Vagina (tissue), 2 donors: ENCODE measurements around the gene PIEZO2. TPM values are rescaled to one million over a fixed set of nuclear protein-coding genes. Genes with fewer than 3 reads are reported as not detected.

Experiments
- DNase-seq, 2 donors: peaks; one replicate each; pipeline ENCODE4 v3.0.0-alpha.2; 2017; ENCODE audit errors: extremely low spot score in 2 of 2
- H3K27ac ChIP-seq: fragments of 200-600 bp; sonication (generic); one replicate; pipeline ENCODE4 v1.5.1; 2019
- H3K27me3 ChIP-seq: fragments of 200-600 bp; sonication (generic); one replicate; pipeline ENCODE4 v1.5.1; 2019
- H3K36me3 ChIP-seq, 2 donors: fragments of 200-600 bp; sonication (generic); one replicate each; pipeline ENCODE4 v1.5.1; 2017 to 2019
- H3K4me1 ChIP-seq: fragments of 200-600 bp; sonication (generic); one replicate; pipeline ENCODE4 v1.5.1; 2019
- H3K4me3 ChIP-seq, 2 donors: fragments of 200-600 bp; sonication (generic); 1 replicate in 1 of 2; 2 replicates in 1 of 2; pipeline ENCODE4 v1.5.1; 2016 to 2019
- H3K9me3 ChIP-seq: fragments of 200-600 bp; sonication (generic); one replicate; pipeline ENCODE4 v1.5.1; 2019
- POLR2A ChIP-seq, 2 donors: fragments of 450-650 bp; IDR thresholded peaks; one replicate each; pipeline ENCODE4 v1.6.1; 2017; ENCODE audit warnings: antibody characterized with exemption in 2 of 2, mild to moderate bottlenecking in 2 of 2, moderate library complexity in 2 of 2
- POLR2AphosphoS5 ChIP-seq, 2 donors: sonication (generic); formaldehyde crosslinking; IDR thresholded peaks; one replicate each; pipeline ENCODE4 v1.9.0; 2017; ENCODE audit warnings: antibody characterized with exemption in 2 of 2, mild to moderate bottlenecking in 2 of 2, low read depth in 1 of 2; ENCODE audit not compliant: insufficient read depth in 1 of 2
- intact Hi-C: fragments of 100-400 bp; cut with DNase I; formaldehyde crosslinking; loops from one replicate; pipeline ENCODE4 v1.15.1; 2023
- total RNA-seq: library from RNA; depleted of rRNA; stranded (reverse); fragments of >200 nt; gene quantifications from one replicate; pipeline ENCODE4 v1.2.3, GENCODE V29; 2016
- TF ChIP-seq, protein P1 (sequence below), 3 experiments: fragments of 450-650 bp in 2 of 3; fragments of 200-600 bp in 1 of 3; sonication (generic) in 1 of 3; IDR thresholded peaks; one replicate each; pipeline ENCODE4 v1.5.1; 2017 to 2019; ENCODE audit warnings: antibody characterized with exemption in 3 of 3, mild to moderate bottlenecking in 2 of 3, moderate library complexity in 2 of 3

PIEZO2 gene
- total RNA-seq, 1 donor from 2014 or later, result 5.9 TPM

DNA sequence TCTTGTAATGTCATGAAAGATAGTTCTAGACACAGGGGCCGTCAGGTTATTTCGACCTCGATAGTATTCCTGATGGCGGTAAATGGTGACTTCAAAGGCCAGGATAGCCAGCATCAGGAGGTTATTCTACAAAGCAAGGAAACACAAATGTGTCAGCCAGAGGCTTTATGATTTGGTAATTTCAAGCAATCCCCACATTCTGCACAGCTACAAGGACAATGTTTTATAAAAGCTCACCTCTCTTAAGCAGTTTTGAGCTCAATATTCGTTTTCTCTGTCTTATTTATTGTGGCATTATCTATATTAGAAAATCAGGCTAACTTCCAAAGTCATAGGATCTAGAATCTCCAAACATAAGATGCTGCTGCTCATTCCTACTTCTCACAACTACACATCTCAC is 388.4 kb downstream of the PIEZO2 start:
- H3K27me3 ChIP-seq, result no peaks in the 10 kb centered on the region
- H3K4me3 ChIP-seq, result no peak overlapping the region
- DNase-seq, result peak in 1 of 2 donors; percentile 11
- no peaks in the 10 kb centered on the region for H3K4me1 ChIP-seq
- H3K36me3 ChIP-seq, result no peaks in the 10 kb centered on the region
- no peaks in the 10 kb centered on the region for H3K9me3 ChIP-seq
- no peak overlapping the region for H3K27ac ChIP-seq
- no peak for TF ChIP-seq POLR2A (IDR thresholded peaks at IDR 0.05)
- TF ChIP-seq POLR2AphosphoS5 (IDR thresholded peaks at IDR 0.05; ENCODE audit: insufficient read depth in 1 of 2, low read depth in 1 of 2), result no peak
- TF ChIP-seq, protein P1, sequence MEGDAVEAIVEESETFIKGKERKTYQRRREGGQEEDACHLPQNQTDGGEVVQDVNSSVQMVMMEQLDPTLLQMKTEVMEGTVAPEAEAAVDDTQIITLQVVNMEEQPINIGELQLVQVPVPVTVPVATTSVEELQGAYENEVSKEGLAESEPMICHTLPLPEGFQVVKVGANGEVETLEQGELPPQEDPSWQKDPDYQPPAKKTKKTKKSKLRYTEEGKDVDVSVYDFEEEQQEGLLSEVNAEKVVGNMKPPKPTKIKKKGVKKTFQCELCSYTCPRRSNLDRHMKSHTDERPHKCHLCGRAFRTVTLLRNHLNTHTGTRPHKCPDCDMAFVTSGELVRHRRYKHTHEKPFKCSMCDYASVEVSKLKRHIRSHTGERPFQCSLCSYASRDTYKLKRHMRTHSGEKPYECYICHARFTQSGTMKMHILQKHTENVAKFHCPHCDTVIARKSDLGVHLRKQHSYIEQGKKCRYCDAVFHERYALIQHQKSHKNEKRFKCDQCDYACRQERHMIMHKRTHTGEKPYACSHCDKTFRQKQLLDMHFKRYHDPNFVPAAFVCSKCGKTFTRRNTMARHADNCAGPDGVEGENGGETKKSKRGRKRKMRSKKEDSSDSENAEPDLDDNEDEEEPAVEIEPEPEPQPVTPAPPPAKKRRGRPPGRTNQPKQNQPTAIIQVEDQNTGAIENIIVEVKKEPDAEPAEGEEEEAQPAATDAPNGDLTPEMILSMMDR (IDR thresholded peaks at IDR 0.05), result no peak
- intact Hi-C loops, result no loop called here

DNA sequence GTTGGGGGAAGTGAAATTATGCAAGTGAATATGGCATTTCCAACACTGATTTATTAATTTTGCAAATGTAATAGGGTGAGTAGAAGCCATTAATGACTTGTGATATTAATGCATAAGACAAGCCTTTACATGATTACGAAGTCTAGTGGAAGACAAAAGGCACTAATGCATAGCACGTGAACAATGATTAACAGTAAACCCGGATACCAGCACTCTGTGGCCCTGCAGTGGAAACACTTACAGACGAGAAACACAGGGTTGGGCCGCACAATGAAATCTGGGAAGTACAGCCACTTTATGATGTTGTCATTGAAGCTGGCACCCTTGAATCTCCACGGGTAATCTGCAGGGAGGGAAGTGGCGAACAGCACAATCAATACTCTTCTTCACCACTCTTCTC is 390.1 kb downstream of the PIEZO2 start:
- DNase-seq, result peak in 1 of 2 donors; percentile 25
- Histone ChIP-seq H3K36me3 (no peaks in the 10 kb centered on the region), H3K4me1 (no peaks in the 10 kb centered on the region), H3K4me3 (no peak overlapping the region), H3K9me3 (no peaks in the 10 kb centered on the region), H3K27ac (no peak overlapping the region), H3K27me3 (no peaks in the 10 kb centered on the region)
- intact Hi-C loops, result no loop called here
- TF ChIP-seq POLR2A (IDR thresholded peaks at IDR 0.05) (no peak), POLR2AphosphoS5 (IDR thresholded peaks at IDR 0.05; ENCODE audit: insufficient read depth in 1 of 2, low read depth in 1 of 2) (no peak)
- TF ChIP-seq, protein P1 (IDR thresholded peaks at IDR 0.05), result no peak

DNA sequence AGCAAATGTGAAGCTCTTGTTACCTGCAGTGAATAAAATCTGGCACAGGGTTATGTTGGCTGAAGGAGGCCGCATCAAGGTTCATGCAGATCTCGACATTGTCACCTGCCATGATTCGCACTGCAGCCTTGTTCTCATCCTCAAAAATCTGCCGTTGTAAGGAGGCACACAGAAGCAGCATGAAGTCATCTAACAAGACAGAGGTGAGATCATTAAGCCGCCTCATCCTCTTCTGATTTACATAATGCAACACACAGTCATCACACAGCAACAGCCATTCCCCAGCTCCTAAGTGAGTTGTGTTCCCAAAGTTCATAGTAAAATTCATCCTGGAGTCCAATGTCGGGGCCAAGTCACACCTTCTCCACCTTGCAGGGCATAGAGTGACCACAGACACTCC is 391.4 kb downstream of the PIEZO2 start:
- intact Hi-C loops, result no loop called here
- no peak overlapping the region for H3K27ac ChIP-seq
- no peaks in the 10 kb centered on the region for H3K27me3 ChIP-seq
- H3K4me1 ChIP-seq, result no peaks in the 10 kb centered on the region
- no peaks in the 10 kb centered on the region for H3K36me3 ChIP-seq
- H3K9me3 ChIP-seq, result no peaks in the 10 kb centered on the region
- peak in 1 of 2 donors; percentile 47 for DNase-seq
- no peak overlapping the region for H3K4me3 ChIP-seq
- TF ChIP-seq POLR2AphosphoS5 (IDR thresholded peaks at IDR 0.05; ENCODE audit: insufficient read depth in 1 of 2, low read depth in 1 of 2) (no peak), POLR2A (IDR thresholded peaks at IDR 0.05) (no peak)
- TF ChIP-seq, protein P1 (IDR thresholded peaks at IDR 0.05), result no peak

DNA sequence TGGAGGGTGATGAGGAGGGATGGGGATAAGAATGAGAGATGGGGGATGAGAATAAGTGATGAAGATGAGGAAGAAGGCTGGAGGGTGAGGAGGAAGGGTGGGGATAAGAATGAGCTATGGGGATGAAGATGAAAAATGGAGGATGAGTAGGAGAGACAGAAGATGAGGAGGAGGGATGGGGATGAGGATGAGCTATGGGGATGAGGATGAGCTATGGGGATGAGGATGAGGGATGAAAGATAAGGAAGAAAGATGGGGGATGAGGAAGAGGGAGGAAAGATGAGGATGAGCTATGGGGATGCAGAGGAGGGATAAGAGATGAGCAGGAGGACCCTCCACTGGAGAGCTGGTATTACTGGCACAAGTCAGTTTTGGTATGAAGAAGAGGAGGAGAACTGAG is 392.0 kb downstream of the PIEZO2 start:
- Histone ChIP-seq H3K27ac (no peak overlapping the region), H3K4me1 (no peaks in the 10 kb centered on the region), H3K4me3 (no peak overlapping the region), H3K36me3 (no peaks in the 10 kb centered on the region), H3K9me3 (no peaks in the 10 kb centered on the region), H3K27me3 (no peaks in the 10 kb centered on the region)
- TF ChIP-seq, protein P1 (IDR thresholded peaks at IDR 0.05), result no peak
- no peak for TF ChIP-seq POLR2A (IDR thresholded peaks at IDR 0.05)
- peak in 1 of 2 donors; percentile 20 for DNase-seq
- intact Hi-C loops, result no loop called here

DNA sequence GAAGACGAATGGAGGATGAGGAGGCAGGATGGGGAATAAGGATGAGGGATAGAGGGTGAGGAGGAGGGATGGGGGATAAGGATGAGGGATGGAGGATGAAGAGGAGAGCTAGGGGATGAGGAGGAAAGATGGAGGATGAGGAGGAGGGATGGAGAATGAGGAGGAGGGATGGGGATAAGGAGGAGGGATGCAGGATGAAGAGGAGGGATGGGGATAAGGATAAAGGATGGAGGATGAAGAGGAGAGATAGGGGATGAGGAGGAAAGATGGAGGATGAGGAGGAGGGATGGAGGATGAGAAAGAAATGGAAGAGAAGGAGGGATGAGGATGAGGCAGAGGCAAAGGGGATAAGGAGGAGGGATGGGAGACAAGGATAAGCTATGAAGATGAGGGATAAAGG is 393.5 kb downstream of the PIEZO2 start:
- no peaks in the 10 kb centered on the region for H3K27me3 ChIP-seq
- no peaks in the 10 kb centered on the region for H3K9me3 ChIP-seq
- TF ChIP-seq, protein P1 (IDR thresholded peaks at IDR 0.05), result no peak
- TF ChIP-seq POLR2A (IDR thresholded peaks at IDR 0.05) (no peak), POLR2AphosphoS5 (IDR thresholded peaks at IDR 0.05; ENCODE audit: insufficient read depth in 1 of 2, low read depth in 1 of 2) (no peak)
- no peak for DNase-seq
- H3K27ac ChIP-seq, result no peak overlapping the region
- no peak overlapping the region for H3K4me3 ChIP-seq
- H3K36me3 ChIP-seq, result no peaks in the 10 kb centered on the region
- intact Hi-C loops, result no loop called here
- no peaks in the 10 kb centered on the region for H3K4me1 ChIP-seq
